ENCODE results near the gene DNAI1.

GRCh38 chr9:34463901-34464232 is 5.3 kb downstream of the DNAI1 start:
- TF ChIP-seq CTCF (IDR thresholded peaks at IDR 0.05 in 4 of 5, conservative IDR thresholded peaks at IDR 0.05 in 1 of 5) (no peak), POLR2A (IDR thresholded peaks at IDR 0.05) (no peak)
